DND-41 (cell line): Measurements from ENCODE around the gene RAB39B.

Experiments
- EZH2 ChIP-seq: IDR thresholded peaks from 3 replicates; pipeline ENCODE4 v1.6.1; 2012; ENCODE audit warnings: borderline replicate concordance, low read depth, mild to moderate bottlenecking, moderate library complexity, low read length, inconsistent platforms; ENCODE audit not compliant: severe bottlenecking
- TF ChIP-seq, protein P1 (sequence below): IDR thresholded peaks from 2 replicates; pipeline ENCODE4 v1.5.1; 2012; ENCODE audit warnings: borderline replicate concordance, low read length, moderate library complexity, mild to moderate bottlenecking; ENCODE audit not compliant: poor library complexity, severe bottlenecking; ENCODE audit errors: extremely low read depth

DNA sequence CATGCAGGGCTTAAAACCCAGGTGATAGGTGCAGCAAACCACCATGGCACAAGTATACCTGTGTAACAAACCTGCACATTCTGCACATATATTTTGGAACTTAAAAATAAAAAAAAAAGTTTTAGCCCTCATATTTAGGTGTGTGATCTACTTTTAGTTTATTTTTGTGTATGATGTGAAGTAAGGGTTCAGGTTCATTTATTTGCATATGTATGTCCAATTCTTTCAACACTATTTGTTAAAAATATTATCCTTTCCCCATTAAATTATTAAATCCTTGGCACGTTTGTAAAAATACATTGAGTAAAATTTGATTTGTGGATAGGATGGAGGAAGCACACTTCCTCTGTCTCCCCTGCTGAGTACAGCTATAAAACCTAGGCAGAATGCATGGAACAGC is 12.9 kb downstream of the RAB39B start:
- TF ChIP-seq EZH2, result no peak
- TF ChIP-seq, protein P1, sequence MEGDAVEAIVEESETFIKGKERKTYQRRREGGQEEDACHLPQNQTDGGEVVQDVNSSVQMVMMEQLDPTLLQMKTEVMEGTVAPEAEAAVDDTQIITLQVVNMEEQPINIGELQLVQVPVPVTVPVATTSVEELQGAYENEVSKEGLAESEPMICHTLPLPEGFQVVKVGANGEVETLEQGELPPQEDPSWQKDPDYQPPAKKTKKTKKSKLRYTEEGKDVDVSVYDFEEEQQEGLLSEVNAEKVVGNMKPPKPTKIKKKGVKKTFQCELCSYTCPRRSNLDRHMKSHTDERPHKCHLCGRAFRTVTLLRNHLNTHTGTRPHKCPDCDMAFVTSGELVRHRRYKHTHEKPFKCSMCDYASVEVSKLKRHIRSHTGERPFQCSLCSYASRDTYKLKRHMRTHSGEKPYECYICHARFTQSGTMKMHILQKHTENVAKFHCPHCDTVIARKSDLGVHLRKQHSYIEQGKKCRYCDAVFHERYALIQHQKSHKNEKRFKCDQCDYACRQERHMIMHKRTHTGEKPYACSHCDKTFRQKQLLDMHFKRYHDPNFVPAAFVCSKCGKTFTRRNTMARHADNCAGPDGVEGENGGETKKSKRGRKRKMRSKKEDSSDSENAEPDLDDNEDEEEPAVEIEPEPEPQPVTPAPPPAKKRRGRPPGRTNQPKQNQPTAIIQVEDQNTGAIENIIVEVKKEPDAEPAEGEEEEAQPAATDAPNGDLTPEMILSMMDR, result no peak
